ENCODE results near the gene GBP2.

The GBP2 gene

GRCh38 chr1:89064632-89065031 lies 61.3 kb downstream of the GBP2 start:
- no peak for DNase-seq

GRCh38 chr1:89063094-89063493 lies 62.8 kb downstream of the GBP2 start:
- DNase-seq: no peak

GRCh38 chr1:89060091-89060490 lies 65.8 kb downstream of the GBP2 start:
- DNase-seq: no peak
